ENCODE data around the gene ORAI3.

DNA sequence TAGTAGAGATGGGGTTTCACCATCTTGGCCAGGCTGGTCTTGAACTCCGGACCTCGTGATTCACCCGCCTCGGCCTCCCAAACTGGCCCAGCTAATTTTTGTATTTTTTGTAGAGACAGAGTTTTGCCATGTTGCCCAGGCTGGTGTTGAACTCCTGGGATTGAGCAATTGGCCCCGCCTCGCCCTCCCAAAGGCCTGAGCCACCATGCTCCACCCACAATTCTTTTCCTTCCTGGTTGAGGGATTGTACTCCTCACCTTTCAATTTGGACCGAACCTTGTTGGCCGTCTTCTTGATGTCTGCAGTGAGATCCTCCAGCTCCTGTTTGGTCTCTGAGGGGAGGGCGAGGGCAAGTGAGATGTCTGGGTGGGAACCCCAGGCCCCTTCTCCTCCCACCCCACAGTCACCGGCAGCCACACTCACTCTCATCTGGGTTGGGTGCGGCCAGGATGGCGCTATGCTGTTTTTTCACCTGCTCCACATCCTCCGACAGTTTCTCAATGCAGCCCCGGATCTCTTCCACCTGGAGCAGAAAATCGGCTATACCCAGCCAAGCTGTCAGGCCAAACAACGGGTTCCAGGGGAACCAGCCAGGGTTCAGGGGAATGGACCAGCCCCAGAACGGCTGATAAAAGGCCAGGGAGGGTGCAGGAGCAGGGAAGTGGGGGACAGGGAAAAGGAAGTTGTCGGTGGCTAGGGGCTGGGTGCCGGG, 52.0 kb downstream of the ORAI3 start:
- TF ChIP-seq BHLHE40 (IDR thresholded peaks at IDR 0.05; ENCODE audit: borderline replicate concordance) = no peak
- TF ChIP-seq TARDBP (IDR thresholded peaks at IDR 0.05) = no peak
- TF ChIP-seq HDGF (IDR thresholded peaks at IDR 0.05; ENCODE audit: borderline replicate concordance) = no peak
- TF ChIP-seq PKNOX1 (IDR thresholded peaks at IDR 0.05) = no peak
- no peak for TF ChIP-seq ARNT (IDR thresholded peaks at IDR 0.05)
- TF ChIP-seq ELF4 (IDR thresholded peaks at IDR 0.05) = no peak
- TF ChIP-seq FOXK2 (IDR thresholded peaks at IDR 0.05) = no peak
- TF ChIP-seq SP1 (IDR thresholded peaks at IDR 0.05) = no peak
- TF ChIP-seq SUZ12 (IDR thresholded peaks at IDR 0.05) = no peak
- no peak for TF ChIP-seq L3MBTL2 (conservative IDR thresholded peaks at IDR 0.05)
- no peak for TF ChIP-seq NFRKB (IDR thresholded peaks at IDR 0.05)
- TF ChIP-seq FOXM1 (IDR thresholded peaks at IDR 0.05; ENCODE audit: borderline replicate concordance) = no peak
- TF ChIP-seq CTBP1 (IDR thresholded peaks at IDR 0.05; ENCODE audit: borderline replicate concordance) = no peak

Data from HEK293T (cell line).